Kidney (tissue), 14 donors: ENCODE measurements around the gene LRRC8E. TPM values are rescaled to one million over a fixed set of nuclear protein-coding genes. Genes with fewer than 3 reads are reported as not detected.

Experiments
- DNase-seq, 5 donors: peaks; one replicate each; pipeline ENCODE4 v3.0.0-alpha.2; 2013 to 2020
- FAIRE-seq: peaks from 2 replicates; lab custom pipeline; 2012; peaks lifted over from hg19 to GRCh38; lab: Jason Lieb, UNC
- H3K27ac ChIP-seq, 2 donors: one replicate each; pipeline ENCODE4 v1.7.0; 2013; ENCODE audit warnings: low read depth in 2 of 2, low read length in 2 of 2, inconsistent platforms in 1 of 2
- H3K27me3 ChIP-seq: one replicate; pipeline ENCODE4 v1.7.1; 2013; ENCODE audit warnings: low read length, inconsistent platforms; ENCODE audit not compliant: control insufficient read depth, insufficient read depth
- H3K36me3 ChIP-seq, 3 donors: one replicate each; pipeline versions ENCODE4 v1.7.0 to v1.7.1; 2013; ENCODE audit warnings: low read length in 3 of 3, control low read depth in 1 of 3, inconsistent platforms in 1 of 3; ENCODE audit not compliant: insufficient read depth in 3 of 3, control insufficient read depth in 2 of 3
- H3K4me1 ChIP-seq, 3 donors: one replicate each; pipeline versions ENCODE4 v1.7.0 to v1.7.1; 2013; ENCODE audit warnings: low read length in 3 of 3, inconsistent platforms in 1 of 3, low read depth in 1 of 3; ENCODE audit not compliant: control insufficient read depth in 2 of 3, insufficient read depth in 2 of 3
- H3K4me3 ChIP-seq, 3 donors: one replicate each; pipeline versions ENCODE4 v1.7.0 to v1.8.1; 2013; ENCODE audit warnings: low read length in 3 of 3, control low read depth in 1 of 3, inconsistent platforms in 1 of 3
- H3K9ac ChIP-seq, 3 donors: one replicate each; pipeline versions ENCODE4 v1.7.0 to v1.7.1; 2013; ENCODE audit warnings: low read length in 3 of 3, control low read depth in 1 of 3, inconsistent platforms in 1 of 3
- H3K9me3 ChIP-seq, 3 donors: one replicate each; pipeline versions ENCODE4 v1.7.0 to v1.7.1; 2013; ENCODE audit warnings: low read length in 3 of 3, control low read depth in 1 of 3, inconsistent platforms in 1 of 3; ENCODE audit not compliant: control insufficient read depth in 2 of 3, insufficient read depth in 1 of 3
- intact Hi-C: fragments of 100-400 bp; cut with DNase I; formaldehyde crosslinking; loops from one replicate; pipeline ENCODE4 v1.11.1; 2022
- polyA plus RNA-seq: library from polyadenylated mRNA; stranded (reverse); fragments of 350-450 nt; fragmentation: Illumina TruSeq; extraction: RNeasy Lipid Tissue Mini Kit (QIAGEN cat#74804); gene quantifications from one replicate; pipeline ENCODE4 v1.2.3, GENCODE V29; 2014; ENCODE audit warnings: low read depth, low replicate concordance; ENCODE audit not compliant: insufficient read depth
- total RNA-seq: library from RNA; stranded (reverse); fragmentation: NEBNext Ultra II Directional; extraction: Animal tissue kit (Norgen Biotek cat#: 25700); gene quantifications from one replicate; pipeline ENCODE4 v1.2.1, GENCODE V29; 2021
- TF ChIP-seq, protein P1 (sequence below): IDR thresholded peaks from 3 replicates; pipeline ENCODE4 v1.5.1; 2012; ENCODE audit warnings: mild to moderate bottlenecking, moderate library complexity, borderline replicate concordance; ENCODE audit not compliant: insufficient read depth; ENCODE audit errors: extremely low read depth
- donor health status: control.
- donor health status: control.
- donor health status: control.
- donor health status: control.
- donor health status: control.
- donor health status: DM: yes; HTN: yes; CAD: no.
- donor health status: Normal renal cell carcinoma (clear cell type).

LRRC8E gene
- total and polyA plus RNA-seq, 2 donors from 2014 or later = 2.2 to 9.1 TPM

DNA sequence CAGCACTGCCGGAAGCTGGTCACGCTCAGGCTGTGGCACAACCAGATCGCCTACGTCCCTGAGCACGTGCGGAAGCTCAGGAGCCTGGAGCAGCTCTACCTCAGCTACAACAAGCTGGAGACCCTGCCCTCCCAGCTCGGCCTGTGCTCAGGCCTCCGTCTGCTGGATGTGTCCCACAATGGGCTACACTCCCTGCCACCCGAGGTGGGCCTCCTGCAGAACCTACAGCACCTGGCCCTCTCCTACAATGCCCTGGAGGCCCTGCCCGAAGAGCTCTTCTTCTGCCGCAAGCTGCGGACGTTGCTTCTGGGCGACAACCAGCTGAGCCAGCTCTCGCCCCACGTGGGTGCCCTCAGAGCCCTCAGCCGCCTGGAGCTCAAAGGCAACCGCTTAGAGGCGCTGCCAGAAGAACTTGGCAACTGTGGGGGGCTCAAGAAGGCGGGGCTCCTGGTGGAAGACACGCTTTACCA lies 12.1 kb downstream of the LRRC8E start:
- FAIRE-seq (no peak), DNase-seq (peak in 1 of 5 donors; percentile 55)
- H3K9me3 ChIP-seq = no peaks in the 10 kb centered on the region
- peaks cover 0 to 16% (median 12%) of the 10 kb centered on the region in 3 donors for H3K4me1 ChIP-seq
- H3K27me3 ChIP-seq = no peaks in the 10 kb centered on the region
- H3K36me3 ChIP-seq = no peaks in the 10 kb centered on the region
- no peak overlapping the region for H3K4me3 ChIP-seq
- intact Hi-C loops = no loop called here
- H3K9ac ChIP-seq = no peak overlapping the region
- TF ChIP-seq, protein P1, sequence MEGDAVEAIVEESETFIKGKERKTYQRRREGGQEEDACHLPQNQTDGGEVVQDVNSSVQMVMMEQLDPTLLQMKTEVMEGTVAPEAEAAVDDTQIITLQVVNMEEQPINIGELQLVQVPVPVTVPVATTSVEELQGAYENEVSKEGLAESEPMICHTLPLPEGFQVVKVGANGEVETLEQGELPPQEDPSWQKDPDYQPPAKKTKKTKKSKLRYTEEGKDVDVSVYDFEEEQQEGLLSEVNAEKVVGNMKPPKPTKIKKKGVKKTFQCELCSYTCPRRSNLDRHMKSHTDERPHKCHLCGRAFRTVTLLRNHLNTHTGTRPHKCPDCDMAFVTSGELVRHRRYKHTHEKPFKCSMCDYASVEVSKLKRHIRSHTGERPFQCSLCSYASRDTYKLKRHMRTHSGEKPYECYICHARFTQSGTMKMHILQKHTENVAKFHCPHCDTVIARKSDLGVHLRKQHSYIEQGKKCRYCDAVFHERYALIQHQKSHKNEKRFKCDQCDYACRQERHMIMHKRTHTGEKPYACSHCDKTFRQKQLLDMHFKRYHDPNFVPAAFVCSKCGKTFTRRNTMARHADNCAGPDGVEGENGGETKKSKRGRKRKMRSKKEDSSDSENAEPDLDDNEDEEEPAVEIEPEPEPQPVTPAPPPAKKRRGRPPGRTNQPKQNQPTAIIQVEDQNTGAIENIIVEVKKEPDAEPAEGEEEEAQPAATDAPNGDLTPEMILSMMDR = no peak
- H3K27ac ChIP-seq = no peak overlapping the region

DNA sequence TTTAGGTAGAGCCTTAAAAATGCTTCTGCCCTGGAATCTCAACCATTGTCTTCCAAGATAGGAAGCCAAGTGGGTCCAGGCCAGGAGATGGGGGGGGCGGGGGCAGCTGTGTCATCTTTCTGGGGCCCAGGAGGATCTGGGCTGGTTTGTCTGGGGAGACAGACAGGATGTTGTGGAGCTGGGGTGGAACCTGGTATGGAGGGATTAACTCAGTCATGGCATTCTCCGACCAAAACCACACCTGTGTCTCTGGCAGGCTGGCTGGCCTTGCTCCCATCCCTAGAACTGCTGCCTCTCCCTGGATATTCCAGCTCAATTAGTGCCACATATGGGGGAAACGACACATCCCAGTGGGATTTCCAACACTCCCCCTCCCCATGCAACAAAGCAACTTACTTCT lies 12.6 kb downstream of the LRRC8E start:
- TF ChIP-seq, protein P1 = no peak
- Histone ChIP-seq H3K27me3 (no peaks in the 10 kb centered on the region), H3K9ac (no peak overlapping the region), H3K27ac (no peak overlapping the region), H3K9me3 (no peaks in the 10 kb centered on the region), H3K4me1 (peaks cover 0 to 18% (median 12%) of the 10 kb centered on the region in 3 donors), H3K4me3 (no peak overlapping the region), H3K36me3 (no peaks in the 10 kb centered on the region)
- FAIRE-seq (no peak), DNase-seq (no peak)
- intact Hi-C loops = no loop called here

DNA sequence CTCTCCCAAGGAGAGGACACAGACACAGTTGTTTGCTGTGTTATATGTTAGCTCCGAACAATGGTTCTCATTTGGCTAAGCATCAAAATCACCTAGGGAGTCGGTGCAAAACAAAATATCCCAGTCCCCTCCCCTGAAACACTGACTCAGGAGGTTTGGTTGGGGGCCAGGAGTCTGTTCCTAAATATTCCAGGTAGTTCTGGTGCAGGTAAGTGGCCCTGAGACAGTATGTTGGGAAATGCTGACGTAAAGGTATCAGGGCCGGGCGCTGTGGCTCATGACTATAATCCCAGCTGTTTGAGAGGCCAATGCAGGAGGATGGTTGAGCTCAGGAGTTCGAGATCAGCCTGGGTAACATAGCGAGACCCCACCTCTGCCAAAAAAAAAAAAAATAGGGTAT lies 13.0 kb downstream of the LRRC8E start:
- no peak for FAIRE-seq
- no peaks in the 10 kb centered on the region for H3K27me3 ChIP-seq
- no peak for DNase-seq

More for the DNA sequence above, 13.0 kb downstream of the LRRC8E start:
- intact Hi-C loops = no loop called here
- H3K36me3 ChIP-seq = no peaks in the 10 kb centered on the region
- H3K9me3 ChIP-seq = no peaks in the 10 kb centered on the region
- no peak overlapping the region for H3K4me3 ChIP-seq
- H3K4me1 ChIP-seq = peaks cover 0 to 18% (median 12%) of the 10 kb centered on the region in 3 donors
- TF ChIP-seq, protein P1 = no peak
- H3K9ac ChIP-seq = no peak overlapping the region
- H3K27ac ChIP-seq = no peak overlapping the region
